ENCODE data around the gene CRCP.

Gene CRCP

GRCh38 chr7:66198469-66198868 is 83.8 kb downstream of the CRCP start:
- Histone ChIP-seq H3K9ac (ENCODE audit: low read depth, low read length) (no peak overlapping the region), H3K27ac (ENCODE audit: low read depth, low read length) (no peak overlapping the region), H3K4me3 (ENCODE audit: low read depth, low read length) (no peak overlapping the region), H3K27me3 (ENCODE audit: control insufficient read depth, insufficient read depth, low read length) (no peaks in the 10 kb centered on the region), H3K36me3 (ENCODE audit: control insufficient read depth, insufficient read depth, low read length) (no peaks in the 10 kb centered on the region), H3K9me3 (ENCODE audit: control insufficient read depth, insufficient read depth, low read length) (no peaks in the 10 kb centered on the region), H3K4me1 (ENCODE audit: control insufficient read depth, insufficient read depth, low read length) (peaks cover 9% of the 10 kb centered on the region; the same call in 1 of the 2 replicates)

GRCh38 chr7:66198956-66199355 is 84.3 kb downstream of the CRCP start:
- Histone ChIP-seq H3K9ac (ENCODE audit: low read depth, low read length) (no peak overlapping the region), H3K9me3 (ENCODE audit: control insufficient read depth, insufficient read depth, low read length) (no peaks in the 10 kb centered on the region), H3K27ac (ENCODE audit: low read depth, low read length) (no peak overlapping the region), H3K4me3 (ENCODE audit: low read depth, low read length) (no peak overlapping the region), H3K36me3 (ENCODE audit: control insufficient read depth, insufficient read depth, low read length) (no peaks in the 10 kb centered on the region), H3K27me3 (ENCODE audit: control insufficient read depth, insufficient read depth, low read length) (no peaks in the 10 kb centered on the region), H3K4me1 (ENCODE audit: control insufficient read depth, insufficient read depth, low read length) (peaks cover 9% of the 10 kb centered on the region; the same call in 1 of the 2 replicates)

GRCh38 chr7:66202441-66202840 is 87.8 kb downstream of the CRCP start:
- Histone ChIP-seq H3K27me3 (ENCODE audit: control insufficient read depth, insufficient read depth, low read length) (no peaks in the 10 kb centered on the region), H3K4me3 (ENCODE audit: low read depth, low read length) (no peak overlapping the region), H3K27ac (ENCODE audit: low read depth, low read length) (no peak overlapping the region), H3K36me3 (ENCODE audit: control insufficient read depth, insufficient read depth, low read length) (no peaks in the 10 kb centered on the region), H3K9ac (ENCODE audit: low read depth, low read length) (no peak overlapping the region), H3K4me1 (ENCODE audit: control insufficient read depth, insufficient read depth, low read length) (peaks cover 16% of the 10 kb centered on the region), H3K9me3 (ENCODE audit: control insufficient read depth, insufficient read depth, low read length) (no peaks in the 10 kb centered on the region)
